ENCODE measurements around the gene PRKCH. TPM values are rescaled to one million over a fixed set of nuclear protein-coding genes. Genes with fewer than 3 reads are reported as not detected.

The PRKCH gene
- total and polyA plus RNA-seq, 2 donors (not counting 3 experiments of a cell fraction or from before 2014, with no cell fraction given): 97.7 to 103 TPM

GRCh38 chr14:61297581-61297980 lies 23.8 kb upstream of the PRKCH start:
- FAIRE-seq (peak; percentile 21), DNase-seq (ENCODE audit: low read depth, low spot score) (no peak)
- Histone ChIP-seq H2AFZ (ENCODE audit: low read depth, low read length) (peak overlapping the region; percentile 30), H3K27me3 (ENCODE audit: control insufficient read depth in 2 of 2, insufficient read depth in 2 of 2, low read length in 2 of 2) (no peaks in the 10 kb centered on the region), H3K4me1 (ENCODE audit: control insufficient read depth, extremely low read depth, insufficient read depth, low read length) (peaks cover 29% of the 10 kb centered on the region), H3K27ac (ENCODE audit: insufficient read depth, low read depth, low read length) (no peak overlapping the region), H3K4me2 (ENCODE audit: insufficient read depth, low read length) (no peak overlapping the region), H3K36me3 (ENCODE audit: control insufficient read depth in 2 of 2, extremely low read depth in 1 of 2, insufficient read depth in 2 of 2, low read length in 2 of 2) (no peaks in the 10 kb centered on the region), H4K20me1 (replicated peaks; ENCODE audit: control insufficient read depth, extremely low read depth, insufficient read depth, low read length) (no peaks in the 10 kb centered on the region), H3K79me2 (ENCODE audit: control insufficient read depth, insufficient read depth, low read length) (no peaks in the 10 kb centered on the region), H3K9ac (replicated peaks; ENCODE audit: extremely low read depth, insufficient read depth, low read length) (no peak overlapping the region), H3K9me3 (replicated peaks; ENCODE audit: control insufficient read depth, insufficient read depth, low read length) (no peaks in the 10 kb centered on the region), H3K4me3 (replicated peaks in 1 of 3; ENCODE audit: insufficient read depth in 1 of 3, low read depth in 1 of 3, low read length in 3 of 3) (no peak overlapping the region), H3K9me1 (replicated peaks; ENCODE audit: control insufficient read depth, extremely low read depth, insufficient read depth, low read length) (no peaks in the 10 kb centered on the region)
- CTCF ChIA-PET: interaction anchor here (0.6 to 2.7 kb wide), 7 partner anchors 11 to 829 kb away, joined by 3 to 24 read pairs (median 4); no protein-coding TSS in a partner anchor
- TF ChIP-seq MYC (IDR thresholded peaks at IDR 0.05; ENCODE audit: low read depth, low read length) (no peak), JUN (IDR thresholded peaks at IDR 0.05; ENCODE audit: borderline replicate concordance, insufficient read depth, insufficient read length, low read depth) (no peak)
- POLR2A ChIA-PET: no interaction called here
- dilution Hi-C loops (cut with MboI; ENCODE audit: extremely low pct_ligation_motif_present, low sequenced_read_pairs) (loop anchor here (25.0 kb wide), 1 partner anchor 165 kb away; no protein-coding TSS in a partner anchor), intact Hi-C loops (cut with micrococcal nuclease) (loop anchor here (1.0 to 10.0 kb wide), 7 partner anchors 24 to 540 kb away; partner anchors contain the start of genes PRKCH and SNAPC1)
- no TSS peak for BruUV-seq (replicated peaks)

- no peak overlapping the region for H3K4me3 ChIP-seq (replicated peaks in 1 of 3; ENCODE audit: insufficient read depth in 1 of 3, low read depth in 1 of 3, low read length in 3 of 3)
- H3K27ac ChIP-seq (ENCODE audit: insufficient read depth, low read depth, low read length): no peak overlapping the region
- no TSS peak for BruUV-seq (replicated peaks)
- no peaks in the 10 kb centered on the region for H3K36me3 ChIP-seq (ENCODE audit: control insufficient read depth in 2 of 2, extremely low read depth in 1 of 2, insufficient read depth in 2 of 2, low read length in 2 of 2)
- no peak for DNase-seq (ENCODE audit: low read depth, low spot score)
- no peaks in the 10 kb centered on the region for H3K9me1 ChIP-seq (replicated peaks; ENCODE audit: control insufficient read depth, extremely low read depth, insufficient read depth, low read length)
- H2AFZ ChIP-seq (ENCODE audit: low read depth, low read length): no peak overlapping the region
- dilution Hi-C loops (cut with MboI; ENCODE audit: extremely low pct_ligation_motif_present, low sequenced_read_pairs): loop anchor here (25.0 kb wide), 1 partner anchor 163 kb away; no protein-coding TSS in a partner anchor
- no peaks in the 10 kb centered on the region for H3K79me2 ChIP-seq (ENCODE audit: control insufficient read depth, insufficient read depth, low read length)
- ChIA-PET POLR2A (no interaction called here), CTCF (interaction anchor here (1.0 to 1.6 kb wide), 4 partner anchors 9 to 173 kb away, joined by 3 to 5 read pairs (median 4); no protein-coding TSS in a partner anchor)
- H3K4me2 ChIP-seq (ENCODE audit: insufficient read depth, low read length): no peak overlapping the region
- FAIRE-seq: no peak
- no peaks in the 10 kb centered on the region for H3K27me3 ChIP-seq (ENCODE audit: control insufficient read depth in 2 of 2, insufficient read depth in 2 of 2, low read length in 2 of 2)
- intact Hi-C loops (cut with micrococcal nuclease): loop anchor here (5.0 to 10.0 kb wide), 2 partner anchors 138 to 466 kb away; partner anchors contain the start of gene SNAPC1
- H3K9me3 ChIP-seq (replicated peaks; ENCODE audit: control insufficient read depth, insufficient read depth, low read length): no peaks in the 10 kb centered on the region
- H3K9ac ChIP-seq (replicated peaks; ENCODE audit: extremely low read depth, insufficient read depth, low read length): no peak overlapping the region
- no peak for TF ChIP-seq POLR2AphosphoS5 (IDR thresholded peaks at IDR 0.05; ENCODE audit: insufficient read depth, low read depth, low read length)
- TF ChIP-seq, protein P1, sequence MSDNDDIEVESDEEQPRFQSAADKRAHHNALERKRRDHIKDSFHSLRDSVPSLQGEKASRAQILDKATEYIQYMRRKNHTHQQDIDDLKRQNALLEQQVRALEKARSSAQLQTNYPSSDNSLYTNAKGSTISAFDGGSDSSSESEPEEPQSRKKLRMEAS (IDR thresholded peaks at IDR 0.05; ENCODE audit: insufficient read depth, insufficient read length): no peak
- no peak for TF ChIP-seq JUN (IDR thresholded peaks at IDR 0.05; ENCODE audit: borderline replicate concordance, insufficient read depth, insufficient read length, low read depth)
- TF ChIP-seq POLR2A (IDR thresholded peaks at IDR 0.05; ENCODE audit: low read depth, low read length): no peak
- no peak for TF ChIP-seq FOS (IDR thresholded peaks at IDR 0.05; ENCODE audit: borderline replicate concordance, insufficient read depth, low read length)
- TF ChIP-seq GATA2 (IDR thresholded peaks at IDR 0.05; ENCODE audit: insufficient read depth, insufficient read length, low read depth, low read length): no peak
- TF ChIP-seq EZH2 (IDR thresholded peaks at IDR 0.05; ENCODE audit: borderline replicate concordance, low read depth, low read length, severe bottlenecking): no peak
- no peak for TF ChIP-seq CTCF (IDR thresholded peaks at IDR 0.05; ENCODE audit: extremely low read depth in 1 of 2, insufficient read depth in 1 of 2, low read depth in 1 of 2, low read length in 2 of 2)
- no peak for TF ChIP-seq MYC (IDR thresholded peaks at IDR 0.05; ENCODE audit: low read depth, low read length)
- no peaks in the 10 kb centered on the region for H4K20me1 ChIP-seq (replicated peaks; ENCODE audit: control insufficient read depth, extremely low read depth, insufficient read depth, low read length)
- H3K4me1 ChIP-seq (ENCODE audit: control insufficient read depth, extremely low read depth, insufficient read depth, low read length): peaks cover 29% of the 10 kb centered on the region
Measured at GRCh38 chr14:61298824-61299223, 22.6 kb upstream of the PRKCH start.
